K562 (cell line): ENCODE results near the gene SLC16A4. TPM values are rescaled to one million over a fixed set of nuclear protein-coding genes. Genes with fewer than 3 reads are reported as not detected.

Experiments
- ATF4 ChIP-seq: fragments of 450-650 bp; formaldehyde crosslinking; IDR thresholded peaks from 2 replicates; pipeline ENCODE4 v1.4.0; 2022; ENCODE audit warnings: mild to moderate bottlenecking, moderate library complexity
- BHLHE40 ChIP-seq: IDR thresholded peaks from 2 replicates; pipeline ENCODE4 v1.6.1; 2011; ENCODE audit warnings: low read length, improper control_type of control experiment
- ETV6 ChIP-seq, 3 experiments: fragments of 150-350 bp in 1 of 3; sonication (generic) in 1 of 3; formaldehyde crosslinking in 1 of 3; IDR thresholded peaks; 2 replicates each; pipeline versions ENCODE4 v1.6.1 to v1.8.0; 2014 to 2022; ENCODE audit warnings: borderline replicate concordance in 2 of 3, low read depth in 2 of 3, antibody characterized with exemption in 1 of 3, low read length in 1 of 3, mild to moderate bottlenecking in 1 of 3, missing genetic modification reagents in 1 of 3
- KDM1A ChIP-seq, 2 experiments: fragments of 450-650 bp; IDR thresholded peaks; 2 replicates each; pipeline ENCODE4 v1.6.1; 2016; ENCODE audit warnings: mild to moderate bottlenecking in 2 of 2
- KLF1 ChIP-seq: fragments of 450-650 bp; IDR thresholded peaks from 2 replicates; pipeline ENCODE4 v1.6.1; 2016; ENCODE audit warnings: missing genetic modification characterization, missing compliant biosample characterization
- NFIX ChIP-seq: fragments of 250-450 bp; sonication (Bioruptor Pico); IDR thresholded peaks from 2 replicates; pipeline ENCODE4 v1.4.0; 2020; ENCODE audit warnings: low read depth, mild to moderate bottlenecking, moderate library complexity
- POLR2AphosphoS5 ChIP-seq: IDR thresholded peaks from 2 replicates; pipeline ENCODE4 v1.6.1; 2011; ENCODE audit warnings: mild to moderate bottlenecking, low read depth, low read length, moderate library complexity; ENCODE audit not compliant: control insufficient read depth, insufficient read depth
- PTRF ChIP-seq: fragments of 450-650 bp; IDR thresholded peaks from 2 replicates; pipeline ENCODE4 v1.6.1; 2016; ENCODE audit warnings: mild to moderate bottlenecking, missing genetic modification characterization, missing compliant biosample characterization
- SREBF2 ChIP-seq: sonication (generic); formaldehyde crosslinking; IDR thresholded peaks from 2 replicates; pipeline ENCODE4 v1.4.0; 2020; ENCODE audit warnings: mild to moderate bottlenecking, missing genetic modification reagents
- TBL1XR1 ChIP-seq, 2 experiments: IDR thresholded peaks; 2 replicates each; pipeline ENCODE4 v1.6.1; 2012; ENCODE audit warnings: improper control_type of control experiment in 2 of 2, low read length in 2 of 2, mild to moderate bottlenecking in 1 of 2
- TCFL5 ChIP-seq: fragments of 250-450 bp; sonication (Bioruptor Pico); conservative IDR thresholded peaks from 2 replicates; pipeline ENCODE4 v1.6.1; 2021; ENCODE audit warnings: mild to moderate bottlenecking, moderate library complexity, matching md5 sums
- ZNF395 ChIP-seq: fragments of 200-800 bp; sonication (Bioruptor generic); IDR thresholded peaks from 2 replicates; pipeline ENCODE4 v1.6.1; 2017; ENCODE audit warnings: missing genetic modification characterization, missing compliant biosample characterization
- ZNF41 ChIP-seq: fragments of 250-450 bp; sonication (Bioruptor Pico); conservative IDR thresholded peaks from 2 replicates; pipeline ENCODE4 v1.4.0; 2020; ENCODE audit warnings: mild to moderate bottlenecking
- polyA plus RNA-seq, 8 experiments: library from polyadenylated mRNA; depleted of rRNA in 4 of 8; stranded (reverse) in 5 of 8; unstranded in 3 of 8; fragments of >200 nt; fragmentation: Nextera tagmentation in 2 of 8; fragmentation: Illumina TruSeq in 1 of 8; extraction: Ambion mirVana in 2 of 8; extraction: Trizol in 1 of 8; gene quantifications; 2 replicates each; pipeline versions ENCODE4 v1.2.1 to v1.2.3, GENCODE V29; 2011 to 2014; ENCODE audit warnings: inconsistent platforms in 1 of 8, missing spikeins in 1 of 8
- total RNA-seq, 7 experiments: library from RNA; depleted of rRNA in 6 of 7; stranded (reverse); fragments of >200 nt in 6 of 7; fragmentation: Illumina TruSeq in 2 of 7; extraction: Trizol in 2 of 7; gene quantifications; 2 replicates each; pipeline versions ENCODE4 v1.2.1 to v1.2.3, GENCODE V29; 2011 to 2021; ENCODE audit warnings: low replicate concordance in 1 of 7
- TF ChIP-seq, protein P1 (sequence below): fragments of 450-650 bp; IDR thresholded peaks from 2 replicates; pipeline ENCODE4 v1.6.1; 2016; ENCODE audit warnings: mild to moderate bottlenecking
- TF ChIP-seq, protein P2 (sequence below): fragments of 150-350 bp; IDR thresholded peaks from 2 replicates; pipeline ENCODE4 v1.6.1; 2014; ENCODE audit warnings: low read depth, mild to moderate bottlenecking, low read length, borderline replicate concordance
- TF ChIP-seq, protein P3 (sequence below): conservative IDR thresholded peaks from 2 replicates; pipeline ENCODE4 v1.6.1; 2011; ENCODE audit warnings: low read depth, mild to moderate bottlenecking, low read length; ENCODE audit not compliant: control insufficient read depth

The SLC16A4 gene
- total and polyA plus RNA-seq, 9 of the 15 experiments (the other 6 are each of a cell fraction or from before 2014, with no cell fraction given): 0.04 to 0.31 (median 0.18) TPM; not detected in 1

- peak; percentile 90 for TF ChIP-seq BHLHE40
- no peak for TF ChIP-seq PTRF (tag)
- TF ChIP-seq KLF1 (tag): no peak
- no peak for TF ChIP-seq NFIX (CRISPR knock-in tag)
- 0 out of 4 replicates have a peak, but pooled peaks have one; percentile 35 to 82 for TF ChIP-seq TBL1XR1 (IDR thresholded peaks at IDR 0.05; ENCODE audit: low read length in 2 of 2)
- no peak for TF ChIP-seq ETV6 (IDR thresholded peaks at IDR 0.05; ENCODE audit: borderline replicate concordance in 1 of 2, low read depth in 2 of 2, low read length in 1 of 2)
- no peak for TF ChIP-seq ETV6 (CRISPR knock-in tag; IDR thresholded peaks at IDR 0.05; ENCODE audit: borderline replicate concordance)
- TF ChIP-seq, protein P1, sequence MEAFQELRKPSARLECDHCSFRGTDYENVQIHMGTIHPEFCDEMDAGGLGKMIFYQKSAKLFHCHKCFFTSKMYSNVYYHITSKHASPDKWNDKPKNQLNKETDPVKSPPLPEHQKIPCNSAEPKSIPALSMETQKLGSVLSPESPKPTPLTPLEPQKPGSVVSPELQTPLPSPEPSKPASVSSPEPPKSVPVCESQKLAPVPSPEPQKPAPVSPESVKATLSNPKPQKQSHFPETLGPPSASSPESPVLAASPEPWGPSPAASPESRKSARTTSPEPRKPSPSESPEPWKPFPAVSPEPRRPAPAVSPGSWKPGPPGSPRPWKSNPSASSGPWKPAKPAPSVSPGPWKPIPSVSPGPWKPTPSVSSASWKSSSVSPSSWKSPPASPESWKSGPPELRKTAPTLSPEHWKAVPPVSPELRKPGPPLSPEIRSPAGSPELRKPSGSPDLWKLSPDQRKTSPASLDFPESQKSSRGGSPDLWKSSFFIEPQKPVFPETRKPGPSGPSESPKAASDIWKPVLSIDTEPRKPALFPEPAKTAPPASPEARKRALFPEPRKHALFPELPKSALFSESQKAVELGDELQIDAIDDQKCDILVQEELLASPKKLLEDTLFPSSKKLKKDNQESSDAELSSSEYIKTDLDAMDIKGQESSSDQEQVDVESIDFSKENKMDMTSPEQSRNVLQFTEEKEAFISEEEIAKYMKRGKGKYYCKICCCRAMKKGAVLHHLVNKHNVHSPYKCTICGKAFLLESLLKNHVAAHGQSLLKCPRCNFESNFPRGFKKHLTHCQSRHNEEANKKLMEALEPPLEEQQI: no peak
- peak; percentile 11; the same call in 1 of the 2 replicates for TF ChIP-seq ATF4 (CRISPR knock-in tag)
- no peak for TF ChIP-seq KDM1A (IDR thresholded peaks at IDR 0.05)
- TF ChIP-seq, protein P2, sequence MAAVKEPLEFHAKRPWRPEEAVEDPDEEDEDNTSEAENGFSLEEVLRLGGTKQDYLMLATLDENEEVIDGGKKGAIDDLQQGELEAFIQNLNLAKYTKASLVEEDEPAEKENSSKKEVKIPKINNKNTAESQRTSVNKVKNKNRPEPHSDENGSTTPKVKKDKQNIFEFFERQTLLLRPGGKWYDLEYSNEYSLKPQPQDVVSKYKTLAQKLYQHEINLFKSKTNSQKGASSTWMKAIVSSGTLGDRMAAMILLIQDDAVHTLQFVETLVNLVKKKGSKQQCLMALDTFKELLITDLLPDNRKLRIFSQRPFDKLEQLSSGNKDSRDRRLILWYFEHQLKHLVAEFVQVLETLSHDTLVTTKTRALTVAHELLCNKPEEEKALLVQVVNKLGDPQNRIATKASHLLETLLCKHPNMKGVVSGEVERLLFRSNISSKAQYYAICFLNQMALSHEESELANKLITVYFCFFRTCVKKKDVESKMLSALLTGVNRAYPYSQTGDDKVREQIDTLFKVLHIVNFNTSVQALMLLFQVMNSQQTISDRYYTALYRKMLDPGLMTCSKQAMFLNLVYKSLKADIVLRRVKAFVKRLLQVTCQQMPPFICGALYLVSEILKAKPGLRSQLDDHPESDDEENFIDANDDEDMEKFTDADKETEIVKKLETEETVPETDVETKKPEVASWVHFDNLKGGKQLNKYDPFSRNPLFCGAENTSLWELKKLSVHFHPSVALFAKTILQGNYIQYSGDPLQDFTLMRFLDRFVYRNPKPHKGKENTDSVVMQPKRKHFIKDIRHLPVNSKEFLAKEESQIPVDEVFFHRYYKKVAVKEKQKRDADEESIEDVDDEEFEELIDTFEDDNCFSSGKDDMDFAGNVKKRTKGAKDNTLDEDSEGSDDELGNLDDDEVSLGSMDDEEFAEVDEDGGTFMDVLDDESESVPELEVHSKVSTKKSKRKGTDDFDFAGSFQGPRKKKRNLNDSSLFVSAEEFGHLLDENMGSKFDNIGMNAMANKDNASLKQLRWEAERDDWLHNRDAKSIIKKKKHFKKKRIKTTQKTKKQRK: no peak
- 0 out of 2 replicates have a peak, but pooled peaks have one; percentile 2 for TF ChIP-seq ZNF395 (CRISPR knock-in tag)
- no peak for TF ChIP-seq ZNF41 (CRISPR knock-in tag)
- TF ChIP-seq POLR2AphosphoS5: no peak
- TF ChIP-seq, protein P3, sequence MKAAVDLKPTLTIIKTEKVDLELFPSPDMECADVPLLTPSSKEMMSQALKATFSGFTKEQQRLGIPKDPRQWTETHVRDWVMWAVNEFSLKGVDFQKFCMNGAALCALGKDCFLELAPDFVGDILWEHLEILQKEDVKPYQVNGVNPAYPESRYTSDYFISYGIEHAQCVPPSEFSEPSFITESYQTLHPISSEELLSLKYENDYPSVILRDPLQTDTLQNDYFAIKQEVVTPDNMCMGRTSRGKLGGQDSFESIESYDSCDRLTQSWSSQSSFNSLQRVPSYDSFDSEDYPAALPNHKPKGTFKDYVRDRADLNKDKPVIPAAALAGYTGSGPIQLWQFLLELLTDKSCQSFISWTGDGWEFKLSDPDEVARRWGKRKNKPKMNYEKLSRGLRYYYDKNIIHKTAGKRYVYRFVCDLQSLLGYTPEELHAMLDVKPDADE: no peak
- TF ChIP-seq SREBF2: no peak
- TF ChIP-seq TCFL5 (CRISPR knock-in tag): no peak
Observed at GRCh38 chr1:110412576-110412975, 21.8 kb upstream of the SLC16A4 start (continued).
